ENCODE data around the gene EP400.
"Not testable (repeated sequence)": the region's sequence is repeated elsewhere in the genome, so short reads cannot be mapped to it uniquely, and the experiment has no call there.

The EP400 gene

DNA sequence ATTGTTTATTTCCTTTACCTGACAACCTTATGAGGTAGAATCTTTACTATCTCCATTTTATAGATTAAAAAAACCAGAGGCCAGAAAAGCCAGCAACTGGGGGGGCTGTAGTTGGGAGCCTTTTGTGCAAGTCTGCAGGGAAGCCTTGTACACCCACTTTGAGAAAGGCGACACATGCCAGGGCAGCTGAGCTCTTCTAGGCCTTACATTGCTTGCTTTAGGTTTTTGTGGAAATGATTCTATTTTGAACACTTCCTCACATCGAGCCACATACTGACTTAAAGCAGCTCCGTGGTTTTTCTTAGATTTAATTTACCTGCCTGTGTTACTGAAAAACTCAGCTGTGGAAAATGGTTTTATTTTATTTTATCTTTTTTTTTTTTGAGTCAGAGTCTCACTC, 34.6 kb downstream of the EP400 start:
- no peak for DNase-seq (ENCODE audit: low read depth)
- TF ChIP-seq, protein P1, sequence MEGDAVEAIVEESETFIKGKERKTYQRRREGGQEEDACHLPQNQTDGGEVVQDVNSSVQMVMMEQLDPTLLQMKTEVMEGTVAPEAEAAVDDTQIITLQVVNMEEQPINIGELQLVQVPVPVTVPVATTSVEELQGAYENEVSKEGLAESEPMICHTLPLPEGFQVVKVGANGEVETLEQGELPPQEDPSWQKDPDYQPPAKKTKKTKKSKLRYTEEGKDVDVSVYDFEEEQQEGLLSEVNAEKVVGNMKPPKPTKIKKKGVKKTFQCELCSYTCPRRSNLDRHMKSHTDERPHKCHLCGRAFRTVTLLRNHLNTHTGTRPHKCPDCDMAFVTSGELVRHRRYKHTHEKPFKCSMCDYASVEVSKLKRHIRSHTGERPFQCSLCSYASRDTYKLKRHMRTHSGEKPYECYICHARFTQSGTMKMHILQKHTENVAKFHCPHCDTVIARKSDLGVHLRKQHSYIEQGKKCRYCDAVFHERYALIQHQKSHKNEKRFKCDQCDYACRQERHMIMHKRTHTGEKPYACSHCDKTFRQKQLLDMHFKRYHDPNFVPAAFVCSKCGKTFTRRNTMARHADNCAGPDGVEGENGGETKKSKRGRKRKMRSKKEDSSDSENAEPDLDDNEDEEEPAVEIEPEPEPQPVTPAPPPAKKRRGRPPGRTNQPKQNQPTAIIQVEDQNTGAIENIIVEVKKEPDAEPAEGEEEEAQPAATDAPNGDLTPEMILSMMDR (IDR thresholded peaks at IDR 0.05; ENCODE audit: insufficient read depth, low read depth, low read length, missing control alignments) = no peak
- no peak overlapping the region for H3K4me3 ChIP-seq (ENCODE audit: low read length)

DNA sequence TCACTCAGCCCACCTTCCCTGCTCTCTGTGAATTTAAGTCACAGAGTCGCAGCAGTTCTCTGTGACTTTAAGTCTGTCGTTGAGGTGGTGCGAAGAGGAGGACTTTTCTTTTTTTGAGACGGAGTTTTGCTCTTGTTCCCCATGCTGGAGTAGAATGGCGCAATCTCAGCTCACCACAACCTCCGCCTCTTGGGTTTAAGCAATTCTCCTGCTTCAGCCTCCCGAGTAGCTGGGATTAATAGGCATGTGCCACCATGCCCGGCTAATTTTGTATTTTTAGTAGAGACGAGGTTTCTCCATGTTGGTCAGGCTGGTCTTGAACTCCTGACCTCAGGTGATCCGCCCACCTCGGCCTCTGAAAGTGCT, 35.8 kb downstream of the EP400 start:
- not testable (repeated sequence) for DNase-seq (ENCODE audit: low read depth); H3K4me3 ChIP-seq (ENCODE audit: low read length)

DNA sequence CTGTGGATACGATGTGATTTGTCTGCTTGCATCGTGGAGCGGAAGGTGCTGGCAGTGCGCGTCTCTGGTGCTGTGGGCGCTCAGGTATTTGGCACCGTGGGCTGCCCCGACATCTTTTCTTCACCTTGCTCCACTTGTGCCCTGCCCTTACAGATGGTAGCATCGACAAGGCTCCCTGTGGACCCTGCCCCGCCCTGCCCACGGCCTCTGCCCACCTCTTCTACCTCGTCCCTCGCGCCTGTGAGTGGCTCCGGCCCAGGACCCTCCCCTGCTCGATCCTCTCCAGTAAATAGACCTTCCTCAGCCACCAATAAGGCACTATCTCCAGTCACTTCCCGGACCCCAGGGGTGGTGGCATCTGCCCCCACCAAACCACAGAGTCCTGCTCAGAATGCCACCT, 36.6 kb downstream of the EP400 start:
- TF ChIP-seq, protein P1 (IDR thresholded peaks at IDR 0.05; ENCODE audit: insufficient read depth, low read depth, low read length, missing control alignments) = no peak
- no peak overlapping the region for H3K4me3 ChIP-seq (ENCODE audit: low read length)
- DNase-seq (ENCODE audit: low read depth) = no peak

DNA sequence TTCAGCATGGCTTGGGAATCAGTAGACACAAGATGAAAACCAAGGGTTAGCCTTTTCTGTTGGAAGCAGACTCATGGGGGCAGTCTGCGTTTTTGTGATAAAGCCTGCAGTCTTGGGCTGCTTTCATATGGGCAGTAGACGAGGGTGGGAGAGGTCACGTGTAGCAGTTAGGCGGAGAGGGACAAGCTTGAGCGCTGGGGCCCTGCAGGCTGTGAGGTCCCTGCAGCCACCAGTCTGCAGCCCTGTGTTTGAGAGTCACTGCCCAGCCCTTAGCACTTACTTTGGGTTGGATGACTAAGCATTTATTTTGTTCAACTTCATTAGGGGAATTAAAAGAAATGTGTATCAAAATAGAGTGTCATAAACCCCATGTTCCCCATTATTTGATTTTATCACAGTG, 37.2 kb downstream of the EP400 start:
- no peak for DNase-seq (ENCODE audit: low read depth)
- TF ChIP-seq, protein P1 (IDR thresholded peaks at IDR 0.05; ENCODE audit: insufficient read depth, low read depth, low read length, missing control alignments) = no peak
- no peak overlapping the region for H3K4me3 ChIP-seq (ENCODE audit: low read length)

DNA sequence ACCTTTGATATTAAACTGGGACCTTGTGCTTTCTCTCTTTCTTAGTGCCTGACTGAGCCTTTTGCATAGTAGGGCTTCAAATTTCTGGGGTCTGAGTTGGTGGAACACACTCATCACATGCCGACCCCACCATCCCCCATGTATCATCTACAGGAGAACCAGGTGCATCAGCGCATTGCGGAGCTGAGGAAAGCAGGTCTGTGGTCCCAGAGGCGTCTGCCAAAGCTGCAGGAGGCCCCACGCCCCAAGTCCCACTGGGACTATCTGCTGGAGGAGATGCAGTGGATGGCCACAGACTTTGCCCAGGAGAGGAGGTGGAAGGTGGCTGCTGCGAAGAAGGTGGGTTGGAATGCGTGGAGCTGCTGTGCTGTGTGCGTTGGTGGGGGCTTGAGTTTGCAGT, 37.8 kb downstream of the EP400 start:
- TF ChIP-seq, protein P1 (IDR thresholded peaks at IDR 0.05; ENCODE audit: insufficient read depth, low read depth, low read length, missing control alignments) = no peak
- H3K4me3 ChIP-seq (ENCODE audit: low read length) = no peak overlapping the region
- no peak for DNase-seq (ENCODE audit: low read depth)

DNA sequence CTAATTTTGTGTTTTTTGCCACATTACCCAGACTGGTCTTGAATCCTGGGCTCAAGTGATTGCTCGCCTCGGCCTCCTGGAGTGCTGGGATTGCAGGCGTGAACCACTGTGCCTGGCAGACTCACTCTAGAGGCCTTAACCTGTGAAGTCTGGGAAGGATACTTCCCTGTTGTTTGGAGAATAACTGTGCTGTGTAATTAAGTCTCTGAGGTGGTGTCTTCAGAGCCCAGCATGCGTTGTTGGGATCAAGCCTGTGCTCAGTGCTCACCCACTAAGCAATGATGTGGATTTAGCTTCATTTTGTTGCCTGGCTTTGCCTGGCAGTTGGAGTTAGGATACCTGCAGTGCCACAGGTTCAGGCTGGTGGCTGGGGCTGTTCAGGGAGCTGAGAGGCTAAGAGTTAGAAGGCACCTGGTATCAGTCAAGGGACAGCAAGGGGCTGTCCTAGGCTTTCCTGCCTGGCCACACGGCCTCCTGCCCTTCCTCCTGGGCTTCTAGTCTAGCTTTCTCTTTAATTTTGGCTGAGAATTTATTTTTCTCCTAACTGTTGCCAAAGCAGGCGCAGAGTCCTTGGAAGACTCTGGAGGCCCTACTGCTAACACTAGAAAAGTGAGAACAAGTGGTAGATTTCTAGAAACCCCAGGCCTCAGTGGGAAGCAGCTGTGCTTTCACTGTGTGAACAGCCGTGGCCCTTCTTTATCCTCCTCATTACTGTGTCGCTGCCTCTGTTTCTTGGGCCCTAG, 38.5 kb downstream of the EP400 start:
- H3K4me3 ChIP-seq (ENCODE audit: low read length) = no peak overlapping the region
- TF ChIP-seq, protein P1 (IDR thresholded peaks at IDR 0.05; ENCODE audit: insufficient read depth, low read depth, low read length, missing control alignments) = no peak
- DNase-seq (ENCODE audit: low read depth) = no peak

DNA sequence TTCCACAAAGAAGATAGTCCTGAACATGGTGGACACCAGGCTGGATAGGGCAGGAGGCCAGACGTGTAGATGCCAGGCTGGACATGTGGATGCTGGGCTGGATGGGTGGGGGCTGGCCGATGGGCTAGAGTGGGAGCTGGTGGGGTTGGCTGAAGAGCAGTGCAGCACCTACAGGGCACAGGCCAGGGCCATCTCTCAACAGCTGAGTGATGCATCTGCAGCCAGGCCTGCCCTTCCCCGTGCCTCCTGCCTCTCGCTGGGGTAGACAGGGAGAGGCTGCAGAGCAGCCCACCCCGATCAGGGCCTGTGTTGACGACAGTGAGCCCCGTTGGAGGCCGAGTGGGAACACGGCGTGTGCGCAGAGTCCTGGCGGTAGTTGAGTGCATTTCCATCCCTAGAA, 39.3 kb downstream of the EP400 start:
- no peak overlapping the region for H3K4me3 ChIP-seq (ENCODE audit: low read length)
- DNase-seq (ENCODE audit: low read depth) = no peak
- TF ChIP-seq, protein P1 (IDR thresholded peaks at IDR 0.05; ENCODE audit: insufficient read depth, low read depth, low read length, missing control alignments) = no peak

All from epithelial cell of esophagus (primary cell).